Raji (cell line): ENCODE measurements around the gene SIL1.

Experiments
- POLR2A ChIP-seq: IDR thresholded peaks from 2 replicates; pipeline ENCODE4 v1.6.1; 2011; ENCODE audit warnings: low read depth, low read length, control low read depth; ENCODE audit not compliant: insufficient read depth

SIL1 gene

DNA sequence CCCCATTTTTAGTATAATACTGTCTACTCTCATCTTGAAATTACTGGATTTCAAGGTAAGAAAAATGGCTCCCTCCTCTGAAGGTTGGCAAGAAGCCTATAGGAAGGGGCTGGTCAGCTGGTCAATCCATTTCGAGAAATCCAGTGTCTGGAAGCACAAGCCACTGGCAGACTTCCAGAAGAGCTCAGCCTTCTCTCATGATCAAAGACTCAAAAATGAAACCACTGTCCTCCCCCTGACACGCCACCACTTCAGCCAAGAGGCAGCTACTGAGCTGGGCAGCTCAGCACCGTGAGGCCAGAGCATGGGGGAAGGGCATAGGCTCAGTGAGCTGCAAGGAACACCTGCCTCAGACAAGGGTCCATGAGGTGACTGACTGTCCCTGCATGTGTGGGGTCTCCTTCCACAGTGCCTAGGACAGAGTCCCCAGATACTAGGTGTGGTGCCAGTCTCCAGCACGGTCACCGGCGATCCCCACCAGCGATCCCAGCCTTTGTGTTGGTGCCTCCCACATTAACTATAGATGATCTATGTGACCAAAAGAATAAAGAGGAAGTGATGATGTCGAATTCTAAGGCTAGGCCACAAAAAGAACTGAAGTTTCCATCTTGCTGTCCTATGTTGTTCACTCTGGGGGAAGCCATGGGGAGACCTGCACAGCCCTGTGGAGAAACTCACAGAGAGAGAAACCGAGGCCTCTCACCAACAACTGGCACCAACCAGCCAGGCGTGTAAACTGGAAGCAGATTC is 222.9 kb downstream of the SIL1 start:
- TF ChIP-seq POLR2A = no peak

DNA sequence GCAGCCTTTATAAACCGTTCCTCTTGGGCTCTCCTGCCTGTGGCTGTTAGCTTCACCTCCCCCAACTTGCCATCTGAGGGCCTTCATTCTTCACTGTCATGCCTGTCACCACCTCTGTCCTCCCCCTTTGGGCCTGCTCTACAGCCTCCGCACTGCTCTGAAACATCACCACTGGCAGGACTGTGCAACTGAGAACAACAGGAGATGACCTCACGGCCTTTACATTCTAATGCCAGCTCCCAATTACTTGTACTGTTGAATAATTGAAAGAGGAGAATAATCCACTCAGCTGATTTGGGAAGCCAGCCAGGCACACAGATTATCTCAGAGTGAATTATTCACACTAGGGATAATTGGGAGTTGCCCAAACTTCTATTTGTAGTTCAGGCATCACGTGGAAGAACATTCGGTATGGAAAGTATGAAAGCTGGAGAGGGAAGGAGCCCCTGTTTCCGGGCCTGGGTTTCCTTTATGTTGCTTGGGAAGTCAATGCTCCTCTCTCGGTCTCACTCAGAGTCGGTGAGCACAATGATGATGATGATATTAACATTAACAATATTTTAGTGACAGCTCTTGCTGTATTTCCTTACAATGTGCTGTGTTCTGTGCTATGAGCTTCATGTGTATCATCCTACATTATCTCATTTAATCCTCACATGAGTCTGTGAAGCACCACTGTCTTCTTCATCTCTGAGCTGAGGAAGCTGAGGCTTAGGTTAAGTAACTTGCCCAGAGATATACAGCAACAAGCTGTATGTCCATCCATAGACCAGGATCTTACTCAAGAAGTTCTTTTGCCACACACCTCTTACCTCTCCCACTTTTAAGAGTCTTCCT is 223.7 kb downstream of the SIL1 start:
- TF ChIP-seq POLR2A = no peak

DNA sequence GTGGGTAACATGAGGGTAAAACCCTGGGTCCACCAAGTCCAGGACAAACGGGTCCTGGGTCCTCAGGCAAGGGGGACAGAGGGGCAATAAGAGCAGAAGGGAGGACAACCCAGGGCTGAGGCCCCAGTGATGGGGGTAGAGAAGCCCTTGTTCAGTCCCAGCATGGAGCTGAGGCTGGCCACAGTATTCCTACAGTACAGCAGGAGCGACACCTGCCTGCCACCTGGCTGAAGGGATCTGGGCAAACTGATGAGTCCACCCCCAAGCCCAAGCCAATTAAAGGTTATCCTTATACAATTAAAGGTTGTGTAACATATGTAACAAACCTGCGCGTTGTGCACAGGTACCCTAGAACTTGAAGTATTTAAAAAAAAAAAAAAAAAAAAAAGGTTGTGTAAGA is 225.3 kb downstream of the SIL1 start:
- TF ChIP-seq POLR2A = no peak

DNA sequence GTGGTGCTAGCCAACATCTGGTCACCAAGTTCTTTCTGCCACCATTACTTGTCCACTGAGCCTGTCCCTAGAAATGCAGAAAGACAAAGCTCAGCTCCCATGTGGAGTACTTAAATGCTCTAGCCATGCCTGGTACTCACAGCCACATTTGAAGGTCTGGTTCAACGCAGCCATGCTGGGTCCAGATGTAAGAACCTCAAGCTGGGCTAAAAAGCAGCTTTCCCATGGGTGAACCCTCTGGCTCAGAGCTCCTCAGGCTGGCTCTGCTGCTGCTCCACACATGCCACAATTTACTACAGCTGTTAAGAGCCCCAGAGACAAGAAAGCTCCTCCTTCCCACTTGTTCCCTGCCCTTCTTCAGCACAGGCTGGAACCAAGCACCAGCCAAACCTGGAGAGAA is 225.9 kb downstream of the SIL1 start:
- no peak for TF ChIP-seq POLR2A

DNA sequence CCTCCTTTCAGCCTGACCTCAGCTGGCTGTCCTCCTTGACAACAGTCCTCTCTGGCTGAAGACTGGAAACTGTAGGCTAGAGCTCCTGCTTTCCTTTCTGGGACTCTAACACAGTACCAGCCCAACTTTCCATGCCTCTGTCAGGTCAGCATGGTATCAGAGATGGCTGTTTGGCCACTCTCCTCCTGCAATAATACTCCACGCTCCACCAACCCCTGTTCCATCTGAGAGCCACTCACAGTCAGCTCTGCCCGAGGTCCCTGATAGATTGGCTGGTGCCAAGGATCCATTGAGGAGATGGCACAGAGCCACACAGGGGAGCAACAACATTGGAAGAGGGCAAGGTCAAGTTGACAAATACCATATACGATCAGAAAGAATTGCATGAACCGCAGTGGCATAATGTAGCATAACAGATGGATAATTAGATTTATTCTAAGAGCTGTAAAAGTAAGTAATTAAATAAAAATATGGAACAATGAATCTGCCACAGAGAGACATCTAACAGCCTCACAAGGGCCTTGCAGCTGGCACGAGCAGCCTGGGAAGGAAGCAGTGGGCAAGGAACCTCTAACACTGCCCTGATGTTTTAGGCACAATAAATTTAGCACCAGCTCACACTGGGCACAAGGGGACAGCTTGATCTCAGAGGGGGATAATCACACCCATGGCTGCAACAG is 228.7 kb downstream of the SIL1 start:
- no peak for TF ChIP-seq POLR2A

DNA sequence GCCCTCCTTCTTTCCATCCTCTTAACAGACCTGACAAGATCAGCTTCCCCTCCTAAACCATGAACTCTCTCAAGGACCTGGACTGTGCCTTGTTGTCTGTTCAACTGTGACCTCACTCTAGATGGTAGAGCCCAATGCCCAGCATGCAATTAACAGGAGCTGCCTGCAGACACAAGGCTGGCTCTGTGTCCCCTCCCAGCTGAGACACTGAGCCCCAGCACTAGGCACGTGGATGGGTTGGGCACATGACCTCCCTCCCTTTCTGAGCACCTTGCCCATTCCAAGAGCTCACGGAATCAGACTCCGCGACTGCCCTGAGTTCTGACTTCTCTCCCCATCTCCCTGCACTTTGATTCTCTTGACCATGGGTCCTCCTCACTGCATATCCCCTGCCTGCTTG is 229.6 kb downstream of the SIL1 start:
- TF ChIP-seq POLR2A = no peak

DNA sequence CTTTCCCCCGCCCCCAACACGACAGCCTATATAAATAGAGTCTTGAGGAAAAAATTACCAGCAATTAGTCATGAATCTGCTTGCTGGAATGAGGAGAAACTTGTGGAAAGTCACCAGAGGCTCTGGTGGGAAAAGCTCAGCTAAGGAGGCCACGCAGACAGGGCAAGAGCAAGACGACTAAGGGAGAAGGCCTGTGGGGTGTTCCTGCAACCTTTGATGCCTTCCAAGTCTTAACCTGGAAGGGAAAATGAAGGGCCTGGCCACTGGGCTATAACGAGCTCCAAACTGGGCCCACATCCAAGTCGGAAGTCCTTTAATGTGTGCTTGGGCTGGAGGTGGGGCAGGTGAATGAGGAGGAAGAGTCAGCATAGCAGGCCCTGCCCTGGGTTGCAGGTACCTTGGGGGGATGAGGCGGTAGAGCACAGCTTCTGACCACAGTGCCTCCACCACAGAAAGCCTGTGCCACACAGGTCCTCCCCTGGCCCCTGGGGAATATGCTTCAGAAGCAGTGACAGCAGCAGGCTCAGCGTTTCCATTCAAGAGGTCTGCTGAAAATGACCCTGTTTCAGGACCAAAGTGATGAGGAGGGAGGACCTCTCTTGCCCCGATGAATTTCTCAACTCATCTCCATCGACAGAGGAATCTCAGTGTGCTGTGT is 230.2 kb downstream of the SIL1 start:
- no peak for TF ChIP-seq POLR2A

DNA sequence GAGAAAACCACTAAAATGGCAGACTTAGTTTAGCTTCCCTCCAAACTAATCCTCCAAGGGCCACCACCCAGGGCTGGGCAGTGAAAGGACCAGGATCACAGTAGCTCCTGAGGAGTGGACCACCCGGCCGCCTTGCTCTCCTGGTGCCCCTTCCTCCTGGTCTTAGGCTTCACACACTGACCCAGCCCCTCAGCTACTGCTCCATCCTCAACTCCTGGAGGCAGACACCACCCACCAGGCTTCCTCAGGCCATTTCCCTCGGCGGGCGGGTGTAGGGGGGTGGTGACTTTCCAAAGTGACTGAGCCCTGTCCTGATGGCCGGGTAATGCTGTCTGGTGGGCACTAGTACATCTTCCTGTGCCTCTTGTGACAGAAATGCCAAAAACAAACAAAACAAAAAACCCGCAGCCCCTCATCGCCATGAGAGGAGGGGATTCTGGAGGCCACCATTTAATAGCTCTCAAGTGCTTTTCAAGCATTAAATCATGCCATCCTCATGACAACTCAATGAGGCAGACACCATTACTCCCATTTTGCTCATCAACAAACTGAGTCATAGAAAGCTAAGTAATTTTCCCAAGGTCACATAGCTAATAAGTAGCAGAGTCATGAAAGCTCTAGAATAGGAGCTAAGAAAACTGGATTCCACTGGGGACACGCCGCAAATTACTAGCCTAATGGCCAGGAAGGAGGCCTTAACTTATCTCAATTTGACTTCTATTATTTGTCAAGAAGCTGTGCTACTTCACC is 231.8 kb downstream of the SIL1 start:
- TF ChIP-seq POLR2A = no peak

DNA sequence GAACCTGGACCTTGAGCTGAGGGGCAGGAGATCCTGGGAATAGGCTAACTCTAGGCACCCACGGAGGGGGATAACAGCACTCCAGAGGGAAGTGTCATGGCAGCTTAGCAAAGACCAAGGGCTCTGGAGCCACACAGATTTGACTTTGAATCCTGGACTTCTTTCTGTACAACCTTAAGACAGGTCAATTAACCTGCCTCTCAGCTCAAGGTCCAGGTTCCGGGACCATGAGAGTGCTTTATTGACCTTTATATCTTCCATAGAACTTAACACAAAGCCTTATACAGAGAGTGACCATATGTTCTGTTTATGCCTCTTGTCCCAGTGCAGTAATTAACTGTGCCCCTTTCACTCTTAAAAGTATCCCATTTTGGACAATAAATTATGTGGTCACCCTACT is 232.5 kb downstream of the SIL1 start:
- no peak for TF ChIP-seq POLR2A

DNA sequence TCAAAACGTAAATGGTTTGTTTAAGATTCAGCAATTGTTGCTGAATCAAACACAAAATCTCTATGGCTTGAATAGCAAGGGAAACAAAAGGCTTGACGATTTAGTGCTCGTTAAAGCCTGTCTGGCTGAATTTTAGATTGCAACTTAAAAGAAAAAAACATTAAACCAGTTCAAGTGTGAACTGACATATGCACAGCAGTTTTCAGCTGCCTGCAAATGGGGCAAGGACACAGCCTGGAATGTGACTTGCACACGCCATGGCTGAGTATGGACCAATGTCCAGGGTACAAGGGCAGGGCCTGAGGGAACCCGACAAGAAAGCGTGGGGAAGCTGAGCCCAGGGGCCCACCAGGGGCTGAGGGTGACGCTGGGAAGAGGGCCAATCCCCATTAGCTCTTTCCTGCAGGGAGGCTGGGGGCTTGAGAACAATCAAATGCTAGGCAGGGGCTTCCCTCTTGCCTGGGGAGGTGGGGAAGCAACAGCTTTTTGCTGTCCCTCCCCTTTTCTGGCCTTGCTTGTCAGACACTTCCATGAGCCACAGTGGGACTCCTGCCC is 233.4 kb downstream of the SIL1 start:
- TF ChIP-seq POLR2A = no peak

DNA sequence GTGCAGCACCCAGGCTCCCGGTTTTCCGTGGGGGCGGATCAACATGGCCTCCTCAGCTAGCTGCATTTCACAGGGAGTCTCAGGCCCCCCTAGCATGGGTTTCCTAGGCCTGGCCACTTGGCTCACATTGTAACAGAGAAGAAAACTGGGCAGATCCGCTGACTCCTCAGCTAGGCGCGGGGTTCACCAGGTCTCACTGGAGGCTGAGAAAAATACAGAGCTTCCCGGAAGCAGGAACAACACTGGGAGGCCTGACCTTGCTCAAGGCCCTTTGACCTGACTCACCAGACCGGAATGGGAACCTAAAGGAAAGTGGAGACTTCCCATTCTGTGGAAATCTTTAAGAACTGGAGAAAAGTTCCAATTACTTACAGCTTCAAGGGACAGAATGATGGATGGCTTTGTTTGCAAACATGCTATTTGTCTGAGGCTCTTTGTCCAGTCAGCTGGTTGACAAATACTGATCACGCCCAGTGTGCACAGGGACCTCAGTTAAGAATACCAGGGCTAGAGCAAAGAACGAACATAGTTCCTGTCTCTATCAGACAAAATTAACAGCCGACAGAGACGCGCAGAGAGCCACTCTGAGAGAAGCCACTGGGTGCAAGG is 234.3 kb downstream of the SIL1 start:
- no peak for TF ChIP-seq POLR2A

DNA sequence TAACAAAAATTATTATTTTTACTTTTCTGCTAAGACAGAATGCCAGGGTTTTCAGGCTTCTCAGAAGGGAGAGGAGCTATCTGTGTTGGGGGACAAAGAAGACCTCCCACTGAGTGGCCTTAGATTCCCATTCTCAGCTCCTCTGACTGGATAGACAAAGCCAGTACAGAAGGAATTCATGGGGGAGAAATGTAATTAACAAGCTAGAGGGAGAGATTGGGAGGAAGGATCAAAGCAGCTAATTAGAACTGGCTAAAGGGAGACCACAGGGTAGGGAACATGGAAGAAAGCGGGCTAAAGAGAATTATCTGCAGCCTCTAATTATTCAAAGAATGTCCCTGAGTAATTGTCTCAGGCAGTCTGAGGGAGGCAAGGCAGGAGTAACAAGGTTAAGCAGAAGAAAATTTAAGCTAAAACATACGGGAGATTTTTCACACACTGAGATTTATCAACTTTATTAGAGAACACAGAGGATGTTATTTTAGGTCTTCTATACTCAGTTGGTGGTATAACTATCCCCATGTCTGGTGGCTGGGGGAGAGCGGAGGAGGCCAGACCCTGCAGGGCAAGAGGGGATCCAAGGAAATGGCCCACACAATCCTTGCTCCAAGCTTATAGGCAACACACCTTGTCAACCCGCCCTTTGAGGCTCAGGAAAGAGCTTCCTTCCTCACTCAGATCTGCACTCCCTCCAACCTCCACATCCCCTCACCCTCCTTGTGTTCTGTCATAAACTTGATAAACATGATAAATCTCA is 235.4 kb downstream of the SIL1 start:
- TF ChIP-seq POLR2A = no peak

DNA sequence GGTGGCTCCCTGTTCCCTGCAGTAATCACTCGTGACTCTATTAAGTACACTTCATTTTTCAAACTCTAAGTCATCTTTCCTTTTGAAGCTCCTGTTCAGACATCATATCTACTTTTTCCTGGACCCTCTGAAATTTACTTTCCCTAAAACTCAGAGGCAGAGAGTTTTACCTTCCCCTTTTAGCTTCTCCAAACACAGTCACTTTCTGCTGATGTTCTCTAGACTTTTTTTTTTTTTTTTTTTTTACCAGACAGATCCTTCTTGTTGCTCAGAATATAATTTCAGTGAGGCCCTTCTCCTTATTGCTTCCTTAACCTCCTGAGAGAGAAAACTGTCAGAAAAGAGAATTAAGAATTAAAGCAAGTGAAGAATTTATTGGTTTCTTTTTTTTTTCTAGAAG is 236.4 kb downstream of the SIL1 start:
- no peak for TF ChIP-seq POLR2A
